GM12892 (cell line): Measurements from ENCODE around the gene SSBP4.

Source experiments
- POLR2A ChIP-seq: IDR thresholded peaks from 2 replicates; pipeline ENCODE4 v1.6.1; 2011; ENCODE audit warnings: low read depth, low read length, control low read depth
- POLR2AphosphoS5 ChIP-seq: IDR thresholded peaks from 2 replicates; pipeline ENCODE4 v1.6.1; 2011; ENCODE audit warnings: low read depth, low read length, control low read depth
- TAF1 ChIP-seq: IDR thresholded peaks from 2 replicates; pipeline ENCODE4 v1.6.1; 2011; ENCODE audit warnings: low read depth, mild to moderate bottlenecking, control low read depth, low read length, borderline replicate concordance

- TF ChIP-seq POLR2A (no peak; the same call in 1 of the 2 replicates), POLR2AphosphoS5 (no peak), TAF1 (no peak)
Observed at GRCh38 chr19:18422530-18423191, 3.5 kb downstream of the SSBP4 start.
